Peyer's patch (tissue), 4 donors: ENCODE data around the gene VPS16. TPM values are rescaled to one million over a fixed set of nuclear protein-coding genes. Genes with fewer than 3 reads are reported as not detected.

Experiments used
- DNase-seq, 3 donors: peaks; one replicate each; pipeline ENCODE4 v3.0.0-alpha.2; 2017 to 2019
- H3K27ac ChIP-seq, 4 donors: fragments of 200-600 bp; sonication (generic); one replicate each; pipeline ENCODE4 v1.5.1; 2016 to 2019
- H3K27me3 ChIP-seq, 2 donors: fragments of 200-600 bp; sonication (generic); one replicate each; pipeline ENCODE4 v1.5.1; 2019
- H3K36me3 ChIP-seq, 3 donors: fragments of 200-600 bp; sonication (generic); one replicate each; pipeline ENCODE4 v1.5.1; 2016 to 2019
- H3K4me1 ChIP-seq, 4 donors: fragments of 200-600 bp; sonication (generic); one replicate each; pipeline ENCODE4 v1.5.1; 2016 to 2019
- H3K4me3 ChIP-seq, 4 donors: fragments of 200-600 bp; sonication (generic); 1 replicate in 3 of 4; 2 replicates in 1 of 4; pipeline ENCODE4 v1.5.1; 2016 to 2019; ENCODE audit warnings: mild to moderate bottlenecking in 1 of 4
- H3K9me3 ChIP-seq, 4 donors: fragments of 200-600 bp; sonication (generic); one replicate each; pipeline ENCODE4 v1.5.1; 2016 to 2019; ENCODE audit warnings: mild to moderate bottlenecking in 1 of 4
- CTCF ChIP-seq, 6 experiments: fragments of 450-650 bp in 4 of 6; fragments of 200-600 bp in 2 of 6; sonication (generic) in 1 of 6; IDR thresholded peaks; one replicate each; pipeline ENCODE4 v1.5.1; 2017 to 2019; ENCODE audit warnings: antibody characterized with exemption in 6 of 6, mild to moderate bottlenecking in 3 of 6, moderate library complexity in 1 of 6
- POLR2A ChIP-seq, 2 donors: fragments of 450-650 bp; IDR thresholded peaks; one replicate each; pipeline ENCODE4 v1.5.1; 2017; ENCODE audit warnings: antibody characterized with exemption in 2 of 2, mild to moderate bottlenecking in 2 of 2, moderate library complexity in 2 of 2
- total RNA-seq, 4 donors: library from RNA; depleted of rRNA; stranded (reverse); fragments of >200 nt; gene quantifications; one replicate each; pipeline ENCODE4 v1.1.0, GENCODE V29; 2016

VPS16 gene
- total RNA-seq, 4 donors from 2014 or later: 43.7 to 54.6 (median 45.1) TPM

GRCh38 chr20:2864626-2865025 is 24.1 kb downstream of the VPS16 start:
- no peak overlapping the region for H3K27ac ChIP-seq
- peaks cover 0 to 63% (median 0%) of the 10 kb centered on the region in 3 donors for H3K36me3 ChIP-seq

GRCh38 chr20:2865101-2865500 is 24.6 kb downstream of the VPS16 start:
- Histone ChIP-seq H3K4me1 (no peaks in the 10 kb centered on the region), H3K9me3 (no peaks in the 10 kb centered on the region), H3K27ac (no peak overlapping the region), H3K36me3 (peaks cover 0 to 63% (median 0%) of the 10 kb centered on the region in 3 donors), H3K27me3 (no peaks in the 10 kb centered on the region), H3K4me3 (no peak overlapping the region)
- DNase-seq: no peak
- TF ChIP-seq CTCF (IDR thresholded peaks at IDR 0.05) (no peak), POLR2A (IDR thresholded peaks at IDR 0.05) (no peak)

More at GRCh38 chr20:2864626-2865025, 24.1 kb downstream of the VPS16 start:
- Histone ChIP-seq H3K9me3 (no peaks in the 10 kb centered on the region), H3K4me3 (no peak overlapping the region), H3K27me3 (no peaks in the 10 kb centered on the region), H3K4me1 (no peaks in the 10 kb centered on the region)
- no peak for DNase-seq
- TF ChIP-seq CTCF (IDR thresholded peaks at IDR 0.05): no peak
- no peak for TF ChIP-seq POLR2A (IDR thresholded peaks at IDR 0.05)

GRCh38 chr20:2865630-2866029 is 25.1 kb downstream of the VPS16 start:
- TF ChIP-seq CTCF (IDR thresholded peaks at IDR 0.05) (no peak), POLR2A (IDR thresholded peaks at IDR 0.05) (no peak)
- Histone ChIP-seq H3K36me3 (peaks cover 0 to 59% (median 0%) of the 10 kb centered on the region in 3 donors), H3K4me3 (no peak overlapping the region), H3K4me1 (no peaks in the 10 kb centered on the region), H3K27me3 (no peaks in the 10 kb centered on the region), H3K27ac (no peak overlapping the region), H3K9me3 (no peaks in the 10 kb centered on the region)
- no peak for DNase-seq

GRCh38 chr20:2866236-2866635 is 25.7 kb downstream of the VPS16 start:
- peaks cover 0 to 53% (median 0%) of the 10 kb centered on the region in 3 donors for H3K36me3 ChIP-seq

GRCh38 chr20:2867081-2867864 is 26.7 kb downstream of the VPS16 start:
- DNase-seq: no peak

More at GRCh38 chr20:2866236-2866635, 25.7 kb downstream of the VPS16 start:
- Histone ChIP-seq H3K4me1 (no peaks in the 10 kb centered on the region), H3K4me3 (no peak overlapping the region), H3K27me3 (no peaks in the 10 kb centered on the region), H3K27ac (no peak overlapping the region), H3K9me3 (no peaks in the 10 kb centered on the region)
- no peak for DNase-seq
- TF ChIP-seq CTCF (IDR thresholded peaks at IDR 0.05) (no peak), POLR2A (IDR thresholded peaks at IDR 0.05) (no peak)

More at GRCh38 chr20:2867081-2867864, 26.7 kb downstream of the VPS16 start:
- no peak for TF ChIP-seq POLR2A (IDR thresholded peaks at IDR 0.05)
- TF ChIP-seq CTCF (IDR thresholded peaks at IDR 0.05): no peak
- H3K27ac ChIP-seq: no peak overlapping the region
- no peaks in the 10 kb centered on the region for H3K27me3 ChIP-seq
- peaks cover 0 to 43% (median 0%) of the 10 kb centered on the region in 3 donors for H3K36me3 ChIP-seq
- H3K9me3 ChIP-seq: no peaks in the 10 kb centered on the region
- peaks cover 0 to 7% (median 0%) of the 10 kb centered on the region in 4 donors for H3K4me1 ChIP-seq
- no peak overlapping the region for H3K4me3 ChIP-seq
